Measurements from ENCODE around the gene PSAP.

- TF ChIP-seq, protein P1, sequence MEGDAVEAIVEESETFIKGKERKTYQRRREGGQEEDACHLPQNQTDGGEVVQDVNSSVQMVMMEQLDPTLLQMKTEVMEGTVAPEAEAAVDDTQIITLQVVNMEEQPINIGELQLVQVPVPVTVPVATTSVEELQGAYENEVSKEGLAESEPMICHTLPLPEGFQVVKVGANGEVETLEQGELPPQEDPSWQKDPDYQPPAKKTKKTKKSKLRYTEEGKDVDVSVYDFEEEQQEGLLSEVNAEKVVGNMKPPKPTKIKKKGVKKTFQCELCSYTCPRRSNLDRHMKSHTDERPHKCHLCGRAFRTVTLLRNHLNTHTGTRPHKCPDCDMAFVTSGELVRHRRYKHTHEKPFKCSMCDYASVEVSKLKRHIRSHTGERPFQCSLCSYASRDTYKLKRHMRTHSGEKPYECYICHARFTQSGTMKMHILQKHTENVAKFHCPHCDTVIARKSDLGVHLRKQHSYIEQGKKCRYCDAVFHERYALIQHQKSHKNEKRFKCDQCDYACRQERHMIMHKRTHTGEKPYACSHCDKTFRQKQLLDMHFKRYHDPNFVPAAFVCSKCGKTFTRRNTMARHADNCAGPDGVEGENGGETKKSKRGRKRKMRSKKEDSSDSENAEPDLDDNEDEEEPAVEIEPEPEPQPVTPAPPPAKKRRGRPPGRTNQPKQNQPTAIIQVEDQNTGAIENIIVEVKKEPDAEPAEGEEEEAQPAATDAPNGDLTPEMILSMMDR (IDR thresholded peaks at IDR 0.05; ENCODE audit: low read depth, low read length, missing input control), result no peak
- TF ChIP-seq EGR1 (IDR thresholded peaks at IDR 0.05; ENCODE audit: low read depth in 2 of 2), result no peak
- no peak for TF ChIP-seq ATF3 (IDR thresholded peaks at IDR 0.05)
- TF ChIP-seq, protein P2, sequence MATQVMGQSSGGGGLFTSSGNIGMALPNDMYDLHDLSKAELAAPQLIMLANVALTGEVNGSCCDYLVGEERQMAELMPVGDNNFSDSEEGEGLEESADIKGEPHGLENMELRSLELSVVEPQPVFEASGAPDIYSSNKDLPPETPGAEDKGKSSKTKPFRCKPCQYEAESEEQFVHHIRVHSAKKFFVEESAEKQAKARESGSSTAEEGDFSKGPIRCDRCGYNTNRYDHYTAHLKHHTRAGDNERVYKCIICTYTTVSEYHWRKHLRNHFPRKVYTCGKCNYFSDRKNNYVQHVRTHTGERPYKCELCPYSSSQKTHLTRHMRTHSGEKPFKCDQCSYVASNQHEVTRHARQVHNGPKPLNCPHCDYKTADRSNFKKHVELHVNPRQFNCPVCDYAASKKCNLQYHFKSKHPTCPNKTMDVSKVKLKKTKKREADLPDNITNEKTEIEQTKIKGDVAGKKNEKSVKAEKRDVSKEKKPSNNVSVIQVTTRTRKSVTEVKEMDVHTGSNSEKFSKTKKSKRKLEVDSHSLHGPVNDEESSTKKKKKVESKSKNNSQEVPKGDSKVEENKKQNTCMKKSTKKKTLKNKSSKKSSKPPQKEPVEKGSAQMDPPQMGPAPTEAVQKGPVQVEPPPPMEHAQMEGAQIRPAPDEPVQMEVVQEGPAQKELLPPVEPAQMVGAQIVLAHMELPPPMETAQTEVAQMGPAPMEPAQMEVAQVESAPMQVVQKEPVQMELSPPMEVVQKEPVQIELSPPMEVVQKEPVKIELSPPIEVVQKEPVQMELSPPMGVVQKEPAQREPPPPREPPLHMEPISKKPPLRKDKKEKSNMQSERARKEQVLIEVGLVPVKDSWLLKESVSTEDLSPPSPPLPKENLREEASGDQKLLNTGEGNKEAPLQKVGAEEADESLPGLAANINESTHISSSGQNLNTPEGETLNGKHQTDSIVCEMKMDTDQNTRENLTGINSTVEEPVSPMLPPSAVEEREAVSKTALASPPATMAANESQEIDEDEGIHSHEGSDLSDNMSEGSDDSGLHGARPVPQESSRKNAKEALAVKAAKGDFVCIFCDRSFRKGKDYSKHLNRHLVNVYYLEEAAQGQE (IDR thresholded peaks at IDR 0.05), result no peak
- TF ChIP-seq, protein P3, sequence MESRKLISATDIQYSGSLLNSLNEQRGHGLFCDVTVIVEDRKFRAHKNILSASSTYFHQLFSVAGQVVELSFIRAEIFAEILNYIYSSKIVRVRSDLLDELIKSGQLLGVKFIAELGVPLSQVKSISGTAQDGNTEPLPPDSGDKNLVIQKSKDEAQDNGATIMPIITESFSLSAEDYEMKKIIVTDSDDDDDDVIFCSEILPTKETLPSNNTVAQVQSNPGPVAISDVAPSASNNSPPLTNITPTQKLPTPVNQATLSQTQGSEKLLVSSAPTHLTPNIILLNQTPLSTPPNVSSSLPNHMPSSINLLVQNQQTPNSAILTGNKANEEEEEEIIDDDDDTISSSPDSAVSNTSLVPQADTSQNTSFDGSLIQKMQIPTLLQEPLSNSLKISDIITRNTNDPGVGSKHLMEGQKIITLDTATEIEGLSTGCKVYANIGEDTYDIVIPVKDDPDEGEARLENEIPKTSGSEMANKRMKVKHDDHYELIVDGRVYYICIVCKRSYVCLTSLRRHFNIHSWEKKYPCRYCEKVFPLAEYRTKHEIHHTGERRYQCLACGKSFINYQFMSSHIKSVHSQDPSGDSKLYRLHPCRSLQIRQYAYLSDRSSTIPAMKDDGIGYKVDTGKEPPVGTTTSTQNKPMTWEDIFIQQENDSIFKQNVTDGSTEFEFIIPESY (IDR thresholded peaks at IDR 0.05), result no peak
- TF ChIP-seq SP1 (IDR thresholded peaks at IDR 0.05), result no peak
- no peak for TF ChIP-seq JUND (IDR thresholded peaks at IDR 0.05)
- TF ChIP-seq MAX (IDR thresholded peaks at IDR 0.05), result no peak
- no peak for TF ChIP-seq YY1 (IDR thresholded peaks at IDR 0.05)
- TF ChIP-seq FOXA1 (IDR thresholded peaks at IDR 0.05), result no peak
- no peak for TF ChIP-seq GABPA (IDR thresholded peaks at IDR 0.05 in 1 of 2, conservative IDR thresholded peaks at IDR 0.05 in 1 of 2)
These were observed 52.8 kb downstream of the PSAP start for GRCh38 chr10:71798308-71798624.

Measured in liver (tissue), 3 donors.